SK-N-SH (cell line): ENCODE measurements around the gene TMEFF1. TPM values are rescaled to one million over a fixed set of nuclear protein-coding genes. Genes with fewer than 3 reads are reported as not detected.

Source experiments
- CTCF ChIA-PET: fragments of 300-600, 350-600 bp; formaldehyde crosslinking; extraction: SDS; loops from one replicate; lab custom pipeline; 2021; lab: Yijun Ruan, JAX
- POLR2A ChIA-PET: fragments of 350-600 bp; sonication (Branson Sonifier 250); formaldehyde crosslinking; extraction: SDS; loops from one replicate; lab custom pipeline; 2020; ENCODE audit warnings: antibody characterized with exemption, inconsistent platforms; lab: Yijun Ruan, JAX
- DNase-seq: peaks from one replicate; pipeline ENCODE4 v3.0.0; 2012
- H2AFZ ChIP-seq: fragments of 200-600 bp; sonication (generic); 2 replicates; pipeline ENCODE4 v1.8.1; 2016; ENCODE audit warnings: antibody characterized with exemption, mild to moderate bottlenecking, low read depth
- H3F3A ChIP-seq: fragments of 200-600 bp; sonication (generic); replicated peaks from 2 replicates; pipeline ENCODE3; 2016; ENCODE audit warnings: antibody characterized with exemption, mild to moderate bottlenecking; ENCODE audit not compliant: insufficient read depth
- H3K27ac ChIP-seq, 2 experiments: fragments of 200-500 bp in 1 of 2; fragments of 200-600 bp in 1 of 2; sonication (Bioruptor generic) in 1 of 2; sonication (generic), shearing (Covaris generic) in 1 of 2; 2 replicates each; pipeline versions ENCODE4 v1.5.1 to v1.6.1; 2014 to 2016; ENCODE audit warnings: low read depth in 2 of 2, inconsistent platforms in 1 of 2, low read length in 1 of 2, mild to moderate bottlenecking in 1 of 2, mixed read lengths in 1 of 2
- H3K27me3 ChIP-seq: fragments of 200-600 bp; sonication (generic), shearing (Covaris generic); 2 replicates; pipeline ENCODE4 v1.6.1; 2016; ENCODE audit warnings: mixed run types; ENCODE audit not compliant: insufficient read depth
- H3K36me3 ChIP-seq, 2 experiments: fragments of 200-500 bp in 1 of 2; fragments of 200-600 bp in 1 of 2; sonication (Bioruptor generic) in 1 of 2; sonication (generic) in 1 of 2; replicated peaks in 1 of 2; 2 replicates each; pipeline versions ENCODE3 to v1.5.1; 2014 to 2016; ENCODE audit warnings: low read length in 1 of 2, mild to moderate bottlenecking in 1 of 2; ENCODE audit not compliant: insufficient read depth in 2 of 2, control insufficient read depth in 1 of 2
- H3K4me1 ChIP-seq, 2 experiments: fragments of 200-500 bp in 1 of 2; fragments of 200-600 bp in 1 of 2; sonication (Bioruptor generic) in 1 of 2; sonication (generic), shearing (Covaris generic) in 1 of 2; 2 replicates each; pipeline versions ENCODE4 v1.5.1 to v1.6.1; 2014 to 2016; ENCODE audit warnings: low read depth in 1 of 2, low read length in 1 of 2, mixed run types in 1 of 2; ENCODE audit not compliant: insufficient read depth in 2 of 2, control insufficient read depth in 1 of 2
- H3K4me2 ChIP-seq: fragments of 200-600 bp; sonication (generic), shearing (Covaris generic); 2 replicates; pipeline ENCODE4 v1.6.1; 2017; ENCODE audit warnings: mixed run types
- H3K4me3 ChIP-seq, 2 experiments: fragments of 200-500 bp in 1 of 2; fragments of 200-600 bp in 1 of 2; sonication (Bioruptor generic) in 1 of 2; sonication (generic), shearing (Covaris generic) in 1 of 2; 2 replicates each; pipeline versions ENCODE4 v1.5.1 to v1.8.1; 2014 to 2016; ENCODE audit warnings: low read depth in 2 of 2, inconsistent platforms in 1 of 2, low read length in 1 of 2, mild to moderate bottlenecking in 1 of 2, mixed read lengths in 1 of 2, moderate library complexity in 1 of 2
- H3K79me2 ChIP-seq: fragments of 200-600 bp; sonication (generic); 2 replicates; pipeline ENCODE4 v1.8.1; 2017; ENCODE audit warnings: mild to moderate bottlenecking; ENCODE audit not compliant: insufficient read depth
- H3K9ac ChIP-seq: fragments of 200-600 bp; sonication (generic); 2 replicates; pipeline ENCODE4 v1.6.1; 2017; ENCODE audit warnings: mixed run types
- H3K9me2 ChIP-seq: fragments of 200-600 bp; sonication (generic); 2 replicates; pipeline ENCODE4 v1.6.1; 2017; ENCODE audit warnings: mixed run types
- H3K9me3 ChIP-seq: fragments of 200-600 bp; sonication (generic); 2 replicates; pipeline ENCODE4 v1.6.1; 2017; ENCODE audit warnings: mixed run types, mild to moderate bottlenecking, moderate library complexity
- H4K20me1 ChIP-seq: fragments of 200-600 bp; sonication (generic); 2 replicates; pipeline ENCODE4 v1.6.1; 2017; ENCODE audit warnings: mild to moderate bottlenecking, mixed run types; ENCODE audit not compliant: insufficient read depth
- CTCF ChIP-seq: fragments of 200-600 bp; sonication (generic); IDR thresholded peaks from 2 replicates; pipeline ENCODE4 v1.6.1; 2017; ENCODE audit warnings: antibody characterized with exemption, mild to moderate bottlenecking, moderate library complexity
- EZH2phosphoT487 ChIP-seq: fragments of 200-600 bp; sonication (generic); IDR thresholded peaks from 2 replicates; pipeline ENCODE4 v1.6.1; 2017; ENCODE audit warnings: low read depth, mixed run types, mild to moderate bottlenecking, antibody characterized with exemption, moderate library complexity, borderline replicate concordance
- FOXM1 ChIP-seq: IDR thresholded peaks from 2 replicates; pipeline ENCODE4 v1.4.0; 2012; ENCODE audit warnings: low read depth, mild to moderate bottlenecking
- GABPA ChIP-seq: IDR thresholded peaks from 2 replicates; pipeline ENCODE4 v1.4.0; 2012; ENCODE audit warnings: low read depth, mild to moderate bottlenecking
- GATA2 ChIP-seq: sonication (generic); formaldehyde crosslinking; IDR thresholded peaks from 2 replicates; pipeline ENCODE4 v1.5.0; 2020; ENCODE audit warnings: mild to moderate bottlenecking, missing genetic modification reagents
- IRF3 ChIP-seq: fragments of 150-350 bp; IDR thresholded peaks from 2 replicates; pipeline ENCODE4 v1.6.1; 2016; ENCODE audit warnings: mild to moderate bottlenecking, low read depth, low read length
- MXI1 ChIP-seq: IDR thresholded peaks from 2 replicates; pipeline ENCODE4 v1.6.1; 2012; ENCODE audit warnings: mild to moderate bottlenecking, low read depth, low read length, improper control_type of control experiment
- NFIC ChIP-seq: IDR thresholded peaks from 2 replicates; pipeline ENCODE4 v1.4.0; 2012; ENCODE audit warnings: borderline replicate concordance
- POLR2AphosphoS5 ChIP-seq: IDR thresholded peaks from 2 replicates; pipeline ENCODE4 v1.6.1; 2012; ENCODE audit warnings: low read depth, low read length
- REST ChIP-seq: IDR thresholded peaks from 2 replicates; pipeline ENCODE4 v1.6.1; 2012; ENCODE audit warnings: mild to moderate bottlenecking, low read depth, low read length, moderate library complexity
- TAF1 ChIP-seq: IDR thresholded peaks from 2 replicates; pipeline ENCODE4 v1.6.1; 2012; ENCODE audit warnings: low read depth, mild to moderate bottlenecking, low read length, moderate library complexity, borderline replicate concordance
- USF1 ChIP-seq: IDR thresholded peaks from 2 replicates; pipeline ENCODE4 v1.4.0; 2012; ENCODE audit warnings: low read depth, borderline replicate concordance
- YY1 ChIP-seq: IDR thresholded peaks from 2 replicates; pipeline ENCODE4 v1.4.0; 2012; ENCODE audit warnings: low read depth, mild to moderate bottlenecking
- ZBTB33 ChIP-seq: IDR thresholded peaks from 2 replicates; pipeline ENCODE4 v1.4.0; 2012; ENCODE audit warnings: low read depth, borderline replicate concordance
- WGBS: methylation state at CpG from one replicate; pipeline ENCODE4 v1.1.6; 2017; ENCODE audit warnings: low lambda C conversion rate; 5-methylcytosine and 5-hydroxymethylcytosine counted together
- polyA plus RNA-seq, 3 experiments: library from polyadenylated mRNA; depleted of rRNA; stranded (reverse); fragments of >200 nt; gene quantifications; 2 replicates each; pipeline ENCODE4 v1.2.3, GENCODE V29; 2012
- TF ChIP-seq, protein P1 (sequence below): IDR thresholded peaks from 2 replicates; pipeline ENCODE4 v1.4.0; 2012; ENCODE audit warnings: low read depth
- TF ChIP-seq, protein P2 (sequence below): IDR thresholded peaks from 2 replicates; pipeline ENCODE4; 2012

Gene TMEFF1
- polyA plus RNA-seq, 1 of the 3 experiments (the other 2 are of a cell fraction) = 2.5 TPM

DNA sequence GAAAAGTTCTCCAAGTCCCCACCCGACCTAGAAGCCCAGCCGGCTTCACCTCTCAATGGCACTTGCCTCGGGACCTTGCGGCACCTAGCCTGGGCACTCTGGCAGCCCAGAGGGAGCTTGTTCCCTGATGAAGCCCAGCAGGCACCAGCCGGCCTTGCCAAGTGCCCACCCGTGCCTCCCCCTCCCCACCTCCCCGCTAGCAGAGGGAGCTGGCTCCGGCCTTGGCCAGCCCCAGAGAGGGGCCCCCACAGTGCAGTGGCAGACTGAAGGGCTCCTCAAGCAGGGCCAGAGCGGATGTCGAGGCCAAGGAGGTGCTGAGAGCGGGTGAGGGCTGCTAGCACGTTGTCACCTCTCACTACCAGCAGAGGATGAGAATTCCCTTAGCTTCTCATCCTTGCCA is 67.4 kb downstream of the TMEFF1 start:
- Histone ChIP-seq H3K9me3 (no peaks in the 10 kb centered on the region), H3K4me3 (no peak overlapping the region), H2AFZ (no peak overlapping the region), H3K9me2 (no peaks in the 10 kb centered on the region), H3K36me3 (peaks cover 2 to 20% of the 10 kb centered on the region in 2 experiments), H3K79me2 (no peaks in the 10 kb centered on the region), H3K27me3 (no peaks in the 10 kb centered on the region), H4K20me1 (no peaks in the 10 kb centered on the region), H3K27ac (no peak overlapping the region), H3F3A (no peaks in the 10 kb centered on the region), H3K4me1 (no peaks in the 10 kb centered on the region), H3K4me2 (no peak overlapping the region), H3K9ac (no peak overlapping the region)
- no peak for DNase-seq
- 90% methylated on average over 5 of the region's 12 CpGs for WGBS
- CTCF ChIA-PET = interaction anchor here (1.2 kb wide), 1 partner anchor 27 kb away, joined by 3 read pairs; no protein-coding TSS in a partner anchor
- no peak for TF ChIP-seq EZH2phosphoT487
- no peak for TF ChIP-seq ZBTB33
- no peak for TF ChIP-seq YY1
- TF ChIP-seq MXI1 = no peak
- TF ChIP-seq, protein P1, sequence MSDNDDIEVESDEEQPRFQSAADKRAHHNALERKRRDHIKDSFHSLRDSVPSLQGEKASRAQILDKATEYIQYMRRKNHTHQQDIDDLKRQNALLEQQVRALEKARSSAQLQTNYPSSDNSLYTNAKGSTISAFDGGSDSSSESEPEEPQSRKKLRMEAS = no peak
- TF ChIP-seq GATA2 (CRISPR knock-in tag) = no peak
- POLR2A ChIA-PET = no interaction called here

DNA sequence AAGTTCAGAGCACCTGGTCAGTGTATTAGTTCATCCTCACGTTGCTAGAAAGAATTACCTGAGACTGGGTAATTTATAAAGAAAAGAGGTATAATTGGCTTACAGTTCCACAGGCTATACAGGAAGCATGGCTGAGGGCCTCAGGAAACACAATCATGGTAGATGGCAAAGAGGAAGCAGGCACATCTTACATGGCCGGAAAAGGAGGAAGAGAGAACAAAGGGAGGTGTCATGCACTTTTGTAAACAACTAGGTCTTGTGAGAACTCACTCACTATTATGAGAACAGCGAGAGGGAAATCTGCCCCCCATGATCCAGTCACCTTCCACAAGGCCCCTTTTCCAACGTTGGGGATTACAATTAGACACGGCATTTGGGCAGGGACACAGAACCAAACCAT is 76.1 kb downstream of the TMEFF1 start:
- Histone ChIP-seq H3K36me3 (peaks cover 9 to 12% of the 10 kb centered on the region in 2 experiments), H3K9me2 (0 out of 2 replicates have a peak, but pooled peaks cover 3% of the 10 kb centered on the region), H4K20me1 (no peaks in the 10 kb centered on the region), H3K4me3 (no peak overlapping the region), H3F3A (no peaks in the 10 kb centered on the region), H3K27ac (no peak overlapping the region), H2AFZ (no peak overlapping the region), H3K4me2 (no peak overlapping the region), H3K27me3 (no peaks in the 10 kb centered on the region), H3K79me2 (no peaks in the 10 kb centered on the region), H3K4me1 (no peaks in the 10 kb centered on the region), H3K9me3 (no peaks in the 10 kb centered on the region), H3K9ac (no peak overlapping the region)
- DNase-seq = no peak
- 88% methylated on average over 5 of the region's 5 CpGs for WGBS
- CTCF ChIA-PET = no interaction called here
- POLR2A ChIA-PET = no interaction called here
- TF ChIP-seq, protein P2, sequence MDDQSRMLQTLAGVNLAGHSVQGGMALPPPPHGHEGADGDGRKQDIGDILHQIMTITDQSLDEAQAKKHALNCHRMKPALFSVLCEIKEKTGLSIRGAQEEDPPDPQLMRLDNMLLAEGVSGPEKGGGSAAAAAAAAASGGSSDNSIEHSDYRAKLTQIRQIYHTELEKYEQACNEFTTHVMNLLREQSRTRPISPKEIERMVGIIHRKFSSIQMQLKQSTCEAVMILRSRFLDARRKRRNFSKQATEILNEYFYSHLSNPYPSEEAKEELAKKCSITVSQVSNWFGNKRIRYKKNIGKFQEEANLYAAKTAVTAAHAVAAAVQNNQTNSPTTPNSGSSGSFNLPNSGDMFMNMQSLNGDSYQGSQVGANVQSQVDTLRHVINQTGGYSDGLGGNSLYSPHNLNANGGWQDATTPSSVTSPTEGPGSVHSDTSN = no peak
- TF ChIP-seq USF1 (no peak), GABPA (no peak), NFIC (no peak), REST (no peak), TAF1 (no peak), POLR2AphosphoS5 (no peak), CTCF (no peak), FOXM1 (no peak), IRF3 (no peak), EZH2phosphoT487 (no peak)
- TF ChIP-seq, protein P1 = no peak
